ENCODE data around the gene ORAI1.
"Not testable (repeated sequence)": the region's sequence is repeated elsewhere in the genome, so short reads cannot be mapped to it uniquely, and the experiment has no call there.

The ORAI1 gene

DNA sequence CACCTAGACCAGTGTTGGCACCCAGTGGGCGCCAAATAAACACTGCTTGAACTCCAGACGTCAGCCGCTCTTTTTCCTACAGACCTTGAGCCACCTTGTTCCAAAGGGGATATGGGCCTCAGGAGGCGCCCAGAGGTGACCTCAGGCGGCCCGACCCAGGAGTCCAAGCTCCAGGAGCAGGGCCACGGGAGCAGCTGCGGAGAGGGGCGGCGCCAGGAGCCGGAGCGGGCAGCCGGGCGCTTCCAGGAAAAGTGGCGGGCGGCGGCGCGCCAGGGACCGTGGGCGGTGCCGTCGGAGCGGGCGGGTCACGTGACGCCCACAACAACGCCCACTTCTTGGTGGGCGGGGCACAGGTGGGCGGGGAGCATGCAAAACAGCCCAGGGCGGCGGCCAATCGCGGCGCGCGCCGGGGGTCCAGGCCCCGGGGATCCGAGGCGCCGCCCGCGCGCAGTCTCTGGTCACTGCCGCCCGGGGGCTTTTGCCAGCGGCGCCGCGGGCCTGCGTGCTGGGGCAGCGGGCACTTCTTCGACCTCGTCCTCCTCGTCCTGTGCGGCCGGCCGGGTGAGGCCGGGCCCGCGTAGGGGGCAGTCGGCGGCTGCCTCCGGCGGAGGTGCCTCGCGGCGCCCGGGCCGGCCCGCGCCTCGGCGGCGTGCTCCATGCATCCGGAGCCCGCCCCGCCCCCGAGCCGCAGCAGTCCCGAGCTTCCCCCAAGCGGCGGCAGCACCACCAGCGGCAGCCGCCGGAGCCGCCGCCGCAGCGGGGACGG, at the start of gene ORAI1:
TSS of gene ORAI1 (plus strand) at position 444 of the 766 bp plus-strand sequence.
- DNase-seq = peak; percentile 81

DNA sequence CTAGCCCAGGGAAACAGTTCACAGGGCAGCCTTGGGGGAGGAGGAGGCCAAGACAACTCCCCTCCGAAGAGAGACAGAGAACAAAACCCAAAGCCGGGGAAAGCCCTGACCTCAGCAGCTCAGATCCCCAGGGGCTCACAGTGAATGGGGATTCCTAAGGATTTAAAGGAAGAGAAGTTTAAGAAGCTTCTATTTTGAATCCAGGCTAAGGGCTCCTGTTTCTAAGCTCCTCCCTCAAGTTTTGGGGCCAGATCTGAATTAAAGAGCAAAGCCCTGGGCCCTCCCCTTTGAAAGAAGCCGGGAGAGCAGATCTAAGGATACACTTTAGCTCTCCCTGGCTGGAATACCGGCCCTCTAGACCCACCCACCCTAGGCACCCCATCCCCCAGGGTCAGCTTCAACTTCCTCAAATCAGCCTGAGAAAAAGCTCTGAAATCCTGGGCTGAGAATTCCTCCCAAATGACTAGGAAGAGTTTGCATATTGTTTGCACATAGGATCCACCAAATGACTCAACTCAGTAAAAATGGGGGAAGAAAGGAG, 49.4 kb upstream of the ORAI1 start:
- no peak for DNase-seq

DNA sequence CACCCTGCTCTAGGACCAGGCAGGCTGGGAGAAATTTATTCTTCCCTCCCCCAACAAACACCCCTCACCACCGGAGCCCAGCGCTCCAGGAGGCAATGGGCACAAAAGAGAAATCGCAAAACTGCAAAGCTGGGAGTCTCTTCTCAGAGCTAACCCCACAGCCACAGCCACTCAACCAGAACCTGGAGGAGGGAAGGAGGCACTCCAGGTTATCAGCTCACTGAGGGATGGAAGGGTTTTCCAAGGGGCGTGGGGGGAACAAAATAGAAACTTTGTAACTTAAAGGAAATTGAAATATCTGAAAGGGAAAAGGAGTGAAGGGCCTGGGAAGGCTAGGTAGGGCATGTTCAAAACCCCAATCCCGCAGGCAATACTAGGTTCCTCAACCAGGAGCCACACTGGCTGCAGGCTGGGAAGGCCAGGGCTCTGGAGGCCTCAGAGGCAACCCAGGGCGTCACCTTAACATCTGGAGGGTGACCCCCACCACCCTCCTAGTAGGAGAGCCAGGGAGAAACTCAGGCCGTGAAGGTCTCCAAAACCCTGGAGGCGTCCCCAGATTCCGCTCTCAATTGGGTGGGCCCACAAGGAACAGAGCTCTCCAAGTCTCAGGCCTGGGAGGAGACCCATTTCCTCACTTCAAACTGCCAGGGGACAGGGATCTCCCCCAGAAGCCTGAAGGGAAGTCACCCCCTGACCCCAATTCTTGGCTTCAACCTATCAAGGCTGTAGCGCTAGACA, 48.7 kb upstream of the ORAI1 start:
- DNase-seq = no peak

- no peak for DNase-seq
Measured at GRCh38 chr12:121578230-121579189, 47.8 kb upstream of the ORAI1 start.

DNA sequence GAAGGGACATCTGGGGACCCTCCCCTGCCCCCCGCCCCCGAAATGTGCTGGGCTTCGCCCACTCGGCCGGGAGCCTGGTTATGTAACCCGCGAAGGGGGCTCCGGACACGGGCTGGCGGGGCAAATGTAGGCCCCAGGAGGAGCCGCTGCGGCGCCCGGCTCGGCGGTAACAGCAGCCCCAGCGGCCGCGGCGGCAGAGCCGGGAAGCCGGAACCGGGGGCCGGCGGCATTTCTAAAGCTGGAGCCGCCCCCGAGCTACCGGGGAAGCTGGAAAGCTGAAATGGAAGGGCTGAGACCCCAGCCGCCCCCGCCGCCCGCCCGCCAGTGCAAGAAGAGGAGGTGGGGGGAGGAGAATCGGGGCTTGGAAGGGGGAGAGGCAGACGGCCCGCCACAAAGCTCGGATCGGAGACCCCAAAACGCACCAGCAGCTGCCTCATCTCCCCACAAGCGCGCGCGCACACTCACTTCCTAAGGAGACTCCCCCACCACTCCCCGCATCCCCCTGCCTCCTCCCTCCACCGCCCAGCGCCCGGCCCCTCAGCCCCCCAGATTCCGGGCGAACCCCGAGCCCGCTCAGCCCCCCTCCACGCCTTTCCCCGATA, 47.0 kb upstream of the ORAI1 start:
- DNase-seq = no peak

DNA sequence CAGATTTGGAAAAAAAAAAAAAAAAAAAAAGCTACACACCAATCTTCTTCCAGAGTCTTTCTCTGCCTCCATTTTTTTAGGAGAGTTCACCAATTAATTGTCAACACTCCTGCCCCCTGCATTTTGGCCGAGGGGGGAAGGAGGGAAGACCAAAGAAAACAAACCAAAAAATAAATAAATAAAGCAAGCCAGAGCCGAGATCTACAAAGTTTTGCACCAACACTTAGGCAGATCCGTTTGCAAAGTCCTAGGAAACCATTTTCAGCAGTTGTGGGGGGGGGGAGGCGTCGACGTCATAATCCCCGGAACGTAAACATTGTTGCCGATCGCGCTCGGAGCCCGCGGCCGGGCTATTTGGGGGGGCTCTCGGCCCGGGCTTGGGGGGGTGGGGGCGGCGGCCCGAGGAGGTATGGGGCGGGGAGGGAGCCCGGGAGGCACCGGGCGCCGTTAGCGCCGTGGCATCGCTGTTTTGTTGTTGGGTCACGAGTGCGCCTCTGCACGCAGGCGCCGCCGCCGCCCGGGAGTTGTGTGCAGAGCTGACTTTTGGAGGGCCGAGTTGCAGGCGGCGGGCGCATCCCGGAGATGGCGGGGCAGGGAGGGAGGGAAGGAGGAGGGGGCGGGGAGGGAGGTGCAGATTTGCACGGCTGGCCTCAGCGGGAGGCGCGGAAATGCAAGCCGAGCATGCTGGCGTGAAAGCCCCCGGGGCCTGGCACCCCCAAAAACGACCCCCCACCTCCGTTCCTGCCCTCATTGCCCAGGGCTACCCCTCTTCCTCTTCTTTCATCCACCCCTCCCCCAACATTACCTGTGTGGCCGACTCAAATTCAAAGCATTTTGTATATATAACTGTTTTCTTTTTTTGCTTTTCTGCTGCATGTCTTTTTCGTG, 46.1 kb upstream of the ORAI1 start:
- peak; percentile 58 for DNase-seq

DNA sequence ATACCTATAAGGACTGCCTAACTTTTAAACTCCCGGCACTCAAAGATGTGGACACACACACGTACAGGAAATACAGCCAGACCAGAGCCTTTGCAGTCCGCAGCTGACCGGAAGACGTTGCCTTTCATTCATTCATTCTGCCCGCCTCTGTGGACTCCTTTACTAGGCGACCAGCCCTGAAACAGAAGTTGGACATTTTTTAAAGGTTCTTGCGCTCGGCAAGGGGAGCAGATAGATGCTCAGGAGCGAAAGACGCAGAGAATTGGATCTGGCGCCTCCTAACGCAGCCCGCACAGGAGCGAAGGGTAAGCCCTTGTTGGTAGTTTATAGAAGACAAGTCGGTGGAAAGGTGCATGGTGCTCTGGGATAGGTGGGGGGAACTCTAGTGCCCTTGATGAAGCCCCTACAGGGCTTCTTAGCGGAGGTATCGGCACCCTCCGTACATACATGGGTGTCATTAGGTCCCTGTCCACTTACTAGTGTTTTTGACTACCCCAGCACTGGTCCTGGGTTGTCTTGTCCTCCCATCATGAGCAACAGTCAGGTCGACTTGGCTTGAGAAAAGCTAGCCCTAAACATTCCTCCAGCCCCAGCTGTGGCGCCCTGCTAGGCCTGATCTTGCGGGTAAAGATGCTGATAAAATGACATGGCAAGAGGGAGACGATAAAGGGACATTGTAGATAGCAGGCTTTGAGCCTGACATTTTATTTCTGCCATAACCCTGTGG, 45.2 kb upstream of the ORAI1 start, which contains the start of gene KDM2B:
TSS of gene KDM2B (minus strand) at position 65 of the 727 bp plus-strand sequence. CDS start 112 bp downstream, outside the sequence.
- DNase-seq = peak; percentile 72

DNA sequence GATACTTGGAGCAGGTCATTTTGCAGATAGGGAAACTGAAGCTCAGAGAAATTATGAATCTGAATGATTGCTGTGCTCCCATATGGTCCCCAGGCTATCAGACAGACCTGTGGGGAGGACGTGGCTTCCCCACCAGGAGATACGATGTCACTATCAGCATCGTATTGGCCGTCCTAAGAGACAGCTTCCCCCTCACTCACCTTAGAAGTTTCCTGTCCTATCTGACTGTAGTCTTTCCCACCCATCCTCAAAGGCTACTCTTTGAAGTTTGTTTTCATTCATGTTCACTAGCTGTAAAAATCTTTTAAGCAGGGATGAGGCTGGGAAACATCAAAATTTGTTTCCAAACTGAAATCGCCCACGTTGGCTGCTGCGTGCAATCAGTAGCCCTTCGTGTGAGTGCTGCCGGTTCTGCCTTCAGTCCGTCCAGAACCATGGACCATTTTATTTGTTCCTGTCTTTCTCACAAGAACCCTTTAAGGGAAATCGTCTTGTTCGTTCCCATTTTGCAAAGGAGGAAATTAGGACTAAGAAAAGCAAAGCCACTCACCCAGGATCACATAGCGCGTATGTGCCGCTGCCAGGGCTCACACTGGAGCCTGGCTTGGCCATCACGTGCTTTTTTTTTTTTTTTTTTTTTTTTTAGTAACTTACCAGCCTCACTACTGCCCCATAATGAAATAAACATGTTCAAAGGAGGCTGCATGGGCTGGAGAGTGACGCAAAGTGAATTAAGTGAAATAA, 44.5 kb upstream of the ORAI1 start:
- DNase-seq = peak; percentile 37

DNA sequence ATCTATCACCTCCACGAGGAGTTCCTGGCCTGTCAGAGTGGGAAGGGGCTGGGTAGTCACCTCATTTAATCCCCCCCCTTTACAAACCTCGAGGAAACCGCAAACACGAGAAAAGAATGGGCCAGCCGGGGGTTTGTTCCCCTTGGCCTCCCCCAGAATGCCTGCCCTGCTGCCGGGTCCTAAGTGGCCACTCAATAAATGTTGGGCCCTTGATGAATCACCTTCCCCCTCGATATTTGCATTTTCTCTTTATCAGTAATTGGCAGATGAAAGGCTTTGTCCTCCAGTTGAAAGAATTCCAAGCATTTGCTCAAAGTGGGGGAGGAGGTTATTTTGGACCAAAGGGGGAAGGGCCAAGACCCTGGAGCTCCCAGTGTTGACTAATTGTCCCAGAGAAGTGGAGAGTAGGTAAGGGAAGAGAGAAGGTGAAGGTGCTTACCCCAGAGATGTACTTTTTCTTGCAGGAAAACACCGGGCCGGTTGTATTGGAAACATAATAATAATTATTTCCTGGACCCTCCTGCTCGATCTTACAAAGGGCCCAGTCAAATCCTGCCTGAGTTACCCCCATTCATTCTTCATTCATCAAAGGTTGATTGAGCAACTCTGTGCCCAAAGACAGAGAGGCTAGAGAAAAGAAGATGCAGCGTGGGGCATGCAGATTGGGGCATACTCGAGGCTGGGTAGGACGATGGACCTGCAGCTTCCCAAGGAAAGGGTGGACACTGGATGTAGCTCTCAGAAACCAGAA, 43.6 kb upstream of the ORAI1 start:
- DNase-seq = peak; percentile 10

- not testable (repeated sequence) for DNase-seq
Measured at GRCh38 chr12:121583334-121583661, 43.0 kb upstream of the ORAI1 start.

DNA sequence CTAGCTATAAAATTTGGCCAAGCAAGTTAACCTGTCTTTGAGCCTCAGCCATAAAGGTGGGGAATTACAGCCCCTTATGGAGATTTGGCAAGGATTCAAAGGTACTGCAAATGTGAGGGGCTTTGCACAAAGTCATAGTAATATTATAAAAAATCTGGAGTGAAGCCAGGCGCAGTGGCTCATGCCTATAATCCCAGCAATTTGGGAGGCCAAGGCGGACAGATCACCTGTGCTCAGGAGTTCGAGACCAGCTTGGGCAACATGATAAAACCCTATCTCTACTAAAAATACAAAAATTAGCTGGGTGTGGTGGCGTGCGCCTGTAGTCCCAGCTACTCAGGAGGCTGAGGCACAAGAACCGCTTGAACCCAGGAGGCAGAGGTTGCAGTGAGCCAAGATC, 41.4 kb upstream of the ORAI1 start:
- not testable (repeated sequence) for DNase-seq

DNA sequence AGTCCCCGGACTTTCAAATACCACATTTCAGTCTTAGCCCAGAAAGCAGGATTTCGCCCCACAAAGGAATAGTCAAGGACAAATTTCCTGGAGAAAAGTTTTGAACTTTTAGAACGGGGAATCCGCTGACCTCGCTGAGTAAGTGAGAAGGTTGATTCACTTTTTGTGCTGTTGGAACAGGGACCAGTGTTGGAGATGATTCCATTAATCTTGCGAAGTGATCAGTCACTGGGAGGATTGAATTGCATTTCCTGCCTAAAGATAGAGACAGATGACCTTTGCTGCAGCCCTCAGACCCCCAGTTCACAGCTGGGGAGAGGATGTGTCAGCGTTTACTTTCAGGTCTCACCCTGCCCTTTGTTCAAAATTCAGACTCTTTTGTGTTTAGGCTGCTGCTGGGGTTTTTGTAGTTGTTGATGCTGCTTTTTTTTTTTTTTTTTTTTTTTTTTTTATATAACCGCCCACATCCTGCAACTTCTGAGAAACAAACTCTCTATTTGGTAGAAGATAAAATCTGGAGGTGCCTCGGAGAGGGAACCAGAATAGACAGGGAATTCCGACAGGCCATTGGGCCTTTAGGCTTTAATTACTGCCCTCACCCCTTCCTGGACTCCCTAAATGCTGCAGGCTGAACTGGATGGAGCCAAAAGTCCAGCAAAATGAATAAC, 35.7 kb upstream of the ORAI1 start:
- no peak for DNase-seq

DNA sequence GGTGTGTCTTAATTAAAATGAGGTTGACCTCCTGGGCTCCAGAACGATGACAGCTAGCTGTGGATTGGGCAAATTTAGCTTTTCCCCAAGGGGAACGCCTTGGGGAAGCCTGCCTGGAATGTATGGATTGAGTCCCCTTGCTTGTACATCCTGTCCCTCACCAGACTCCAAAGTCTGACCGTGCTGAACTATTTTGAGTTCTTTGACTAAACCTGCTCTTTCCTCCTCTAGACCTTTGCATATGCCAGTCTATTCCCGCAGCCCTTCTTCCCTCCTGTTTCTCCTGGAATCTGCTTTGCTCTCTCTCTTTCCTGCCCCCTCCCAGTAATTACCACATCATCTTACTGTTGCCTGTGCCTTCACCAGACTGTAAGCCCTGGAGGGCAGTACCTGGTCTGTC, 34.0 kb upstream of the ORAI1 start:
- DNase-seq = no peak

DNA sequence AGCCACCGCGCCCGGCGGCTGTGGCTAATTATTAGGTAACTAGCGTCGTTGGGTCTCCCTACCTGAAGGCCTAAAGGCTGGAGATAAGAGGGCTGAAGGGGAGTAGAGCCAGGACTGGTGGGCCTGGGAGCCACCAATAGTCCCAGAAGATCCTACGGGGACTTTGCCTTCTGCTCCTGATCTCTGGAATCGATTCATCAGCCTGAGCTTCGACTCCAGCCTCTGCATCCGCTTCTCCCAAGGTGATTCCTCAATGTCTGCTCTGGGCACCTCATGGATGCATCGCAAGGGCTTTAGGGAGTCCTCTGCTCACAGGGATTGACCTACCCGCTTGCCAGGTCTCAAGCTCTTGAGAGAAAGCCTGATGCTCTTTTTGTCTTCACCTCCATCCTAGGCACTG, 30.8 kb upstream of the ORAI1 start:
- no peak for DNase-seq

DNA sequence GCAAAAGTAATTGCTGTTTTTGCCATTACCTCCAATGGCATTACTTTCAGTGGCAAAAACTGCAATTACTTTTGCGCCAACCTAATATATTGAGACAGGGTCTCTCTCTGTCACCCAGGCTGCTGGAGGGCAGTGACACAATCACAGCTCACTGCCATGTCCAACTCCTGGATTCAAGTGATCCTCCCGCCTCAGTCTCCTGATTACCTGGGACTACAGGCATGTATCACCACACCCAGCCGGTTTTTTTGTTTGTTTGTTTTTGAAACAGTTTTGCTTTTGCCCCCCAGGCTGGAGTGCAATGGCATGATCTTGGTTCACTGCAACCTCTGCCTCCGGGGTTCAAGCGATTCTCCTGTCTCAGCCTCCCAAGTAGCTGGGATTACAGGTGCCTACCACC, 29.8 kb upstream of the ORAI1 start:
- DNase-seq = no peak

DNA sequence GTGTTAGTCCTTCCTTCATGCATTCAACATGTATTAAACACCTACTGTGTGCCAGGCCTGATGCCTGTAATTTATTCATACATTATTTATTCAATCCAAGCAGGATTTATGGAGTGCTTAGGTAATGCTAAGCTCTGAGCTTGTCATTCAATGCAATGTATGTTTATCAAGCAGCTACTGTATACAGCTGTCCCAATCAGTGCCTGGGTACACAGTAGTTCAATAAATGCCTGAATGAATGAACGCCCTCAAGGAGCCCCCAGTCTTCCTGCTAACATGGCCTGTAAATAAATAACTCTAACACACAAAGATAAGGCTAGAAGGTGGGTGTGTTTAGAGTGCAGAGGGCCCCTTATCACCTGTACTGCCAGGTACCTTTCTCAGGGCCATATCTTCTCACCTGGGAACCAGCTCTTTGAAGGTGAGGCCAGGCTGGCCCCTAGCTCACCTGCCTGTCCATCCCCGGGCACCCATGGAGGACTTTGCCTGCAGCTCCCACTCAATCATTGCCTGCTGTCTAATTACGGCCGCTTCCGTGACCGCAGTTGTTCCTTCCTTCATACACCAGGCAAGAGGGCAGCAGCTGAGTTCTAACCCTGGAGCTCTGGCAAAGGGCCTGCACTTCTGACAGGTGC, 25.5 kb upstream of the ORAI1 start:
- no peak for DNase-seq

GRCh38 chr12:121602766-121603165, 23.6 kb upstream of the ORAI1 start:
- DNase-seq = no peak

DNA sequence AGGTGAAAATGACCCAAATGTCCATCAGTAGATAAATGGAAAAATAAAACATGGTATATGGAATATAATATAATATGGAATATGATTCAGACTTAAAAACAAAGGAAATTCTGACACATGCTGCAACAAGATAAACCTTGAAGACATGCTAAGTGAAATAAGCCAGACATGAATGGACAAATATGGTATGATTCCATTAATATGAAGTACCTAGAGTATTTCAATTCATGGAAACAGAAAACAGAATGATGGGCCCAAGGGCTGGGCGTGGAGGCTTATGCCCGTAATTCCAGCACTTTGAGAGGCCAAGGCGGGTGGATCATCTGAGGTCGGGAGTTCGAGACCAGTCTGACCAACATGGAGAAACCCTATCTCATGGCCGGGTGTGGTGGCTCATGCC, 22.7 kb upstream of the ORAI1 start:
- DNase-seq = no peak

Data from NCI-H526 treated with DMSO at 0.1 percent for 48 hours (cell line).